HUDEP-2 (cell line): ENCODE measurements around the gene FRAS1.
"Not testable (repeated sequence)": the region's sequence is repeated elsewhere in the genome, so short reads cannot be mapped to it uniquely, and the experiment has no call there.

Experiments used
- DNase-seq, 76 experiments: peaks; one replicate each; lab custom pipeline; 2025; ENCODE audit not compliant: unreplicated experiment in 76 of 76; lab: John Stamatoyannopoulos, UW

Gene FRAS1

GRCh38 chr4:78477276-78477675 is 420.2 kb downstream of the FRAS1 start:
- no peak for DNase-seq

DNA sequence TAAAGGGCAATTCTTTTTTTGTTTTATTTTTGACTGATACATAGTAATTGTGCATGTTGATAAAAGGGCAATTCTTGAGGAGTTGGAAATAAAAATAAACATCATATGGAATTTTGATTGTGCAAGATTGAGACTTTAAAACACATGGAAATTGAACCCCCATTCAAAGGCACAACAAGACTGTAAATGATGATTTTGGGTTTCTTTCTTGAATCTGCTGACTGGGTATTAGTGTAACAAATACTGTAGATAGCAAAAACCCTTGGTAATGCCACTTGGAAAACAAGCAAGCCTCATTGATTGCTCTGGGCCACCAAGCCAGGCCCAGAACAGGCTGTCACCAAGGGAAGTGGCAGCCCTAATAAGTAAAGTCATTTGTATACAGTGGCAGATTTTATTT is 421.4 kb downstream of the FRAS1 start:
- no peak for DNase-seq

DNA sequence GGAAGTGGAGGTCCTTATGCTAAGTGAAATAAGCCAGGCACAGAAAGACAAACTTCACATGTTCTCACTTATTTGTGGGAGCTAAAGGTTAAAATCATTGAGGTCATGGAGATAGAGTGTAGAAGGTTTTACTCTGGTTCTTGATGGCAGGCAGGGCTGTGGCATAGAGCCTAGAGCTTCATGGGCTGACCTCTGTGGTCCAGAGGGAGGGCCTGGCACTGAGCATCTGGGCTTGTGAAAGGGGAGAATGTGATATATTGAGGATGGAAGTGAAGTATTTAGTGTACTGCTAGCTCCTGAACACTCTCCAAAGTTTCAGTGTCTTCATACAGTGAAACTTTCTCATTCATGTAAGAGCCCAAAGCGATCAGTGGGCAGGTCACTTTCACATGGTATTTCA is 423.2 kb downstream of the FRAS1 start:
- no peak for DNase-seq

DNA sequence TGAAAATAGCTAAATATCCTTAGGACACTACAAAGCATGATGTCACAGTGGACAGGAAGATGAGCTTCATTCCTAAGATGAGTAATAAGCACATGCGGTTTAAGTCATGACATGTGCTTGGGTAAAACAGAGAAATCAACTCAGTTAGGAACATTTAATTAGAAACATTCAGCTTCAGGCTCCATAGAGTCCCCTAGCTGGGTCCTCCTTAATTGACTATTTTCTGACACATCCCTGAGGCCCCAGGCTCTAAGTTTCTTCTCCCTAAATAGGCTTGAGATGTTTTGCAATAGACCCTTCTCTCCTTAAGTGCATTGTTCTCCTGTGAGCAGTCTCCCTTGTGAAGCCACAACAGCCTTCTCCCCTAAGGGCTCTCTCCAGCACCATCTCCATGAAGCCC is 424.1 kb downstream of the FRAS1 start:
- no peak for DNase-seq

- no peak for DNase-seq
Measured at GRCh38 chr4:78482281-78482680, 425.2 kb downstream of the FRAS1 start.

DNA sequence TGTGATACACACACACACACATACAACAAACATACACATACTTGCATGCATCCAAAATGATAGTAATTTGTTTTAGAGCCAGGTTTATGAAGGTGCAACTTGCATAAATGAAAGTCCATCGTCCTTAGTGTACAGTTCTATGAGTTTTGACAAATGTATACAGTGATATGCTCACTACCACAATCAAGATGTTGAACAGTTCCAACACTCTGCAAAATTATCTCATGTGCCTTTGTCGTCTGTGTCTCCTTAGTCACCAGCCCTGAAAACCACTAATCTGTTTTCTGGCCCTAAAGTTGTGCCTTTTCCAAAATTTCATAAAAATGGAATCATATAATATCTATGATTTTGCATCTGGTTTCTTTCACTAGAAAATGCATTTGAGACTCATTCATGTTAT is 426.7 kb downstream of the FRAS1 start:
- no peak for DNase-seq

DNA sequence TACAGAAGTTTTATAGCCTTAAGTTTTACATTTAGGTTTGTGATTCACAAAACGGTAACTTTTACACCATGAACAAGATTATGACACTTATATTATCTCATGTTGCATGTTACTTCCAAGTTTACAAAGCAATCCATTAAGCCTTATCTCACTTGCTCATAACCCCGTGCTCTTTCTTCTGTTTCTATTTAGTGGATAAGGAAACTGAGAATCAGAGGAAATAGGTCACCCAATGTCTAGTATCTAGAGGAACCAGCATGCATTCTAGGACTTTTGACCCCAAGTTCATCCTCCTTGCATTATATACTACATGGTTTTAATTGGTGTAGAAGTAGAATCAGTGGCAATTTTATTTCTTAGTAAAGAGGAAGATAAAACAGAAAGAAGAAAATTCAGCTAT is 427.5 kb downstream of the FRAS1 start:
- DNase-seq = peak in 4 of 76 experiments; percentile 2 to 15 (median 6)

DNA sequence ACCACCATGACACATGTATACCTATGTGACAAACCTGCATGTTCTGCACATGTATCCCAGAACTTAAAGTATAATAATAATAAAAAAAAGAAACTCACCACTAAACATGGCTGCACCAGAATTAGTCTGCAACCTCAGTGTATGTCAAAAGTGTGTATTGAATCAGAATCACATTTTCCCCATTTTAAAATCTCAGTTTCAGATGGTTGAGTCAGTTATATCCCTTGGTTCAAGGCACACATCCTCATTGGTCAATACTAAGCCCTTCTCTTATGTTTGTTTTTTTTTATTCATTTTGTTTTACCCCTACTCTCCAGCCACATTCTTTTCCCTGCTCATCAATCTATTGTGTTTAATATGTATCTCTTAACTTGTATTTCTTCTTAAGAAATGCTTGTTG is 436.6 kb downstream of the FRAS1 start:
- no peak for DNase-seq

- no peak for DNase-seq
Measured at GRCh38 chr4:78496021-78496643, 439.0 kb downstream of the FRAS1 start.

- DNase-seq = not testable (repeated sequence)
Measured at GRCh38 chr4:78506260-78506659, 449.1 kb downstream of the FRAS1 start.

DNA sequence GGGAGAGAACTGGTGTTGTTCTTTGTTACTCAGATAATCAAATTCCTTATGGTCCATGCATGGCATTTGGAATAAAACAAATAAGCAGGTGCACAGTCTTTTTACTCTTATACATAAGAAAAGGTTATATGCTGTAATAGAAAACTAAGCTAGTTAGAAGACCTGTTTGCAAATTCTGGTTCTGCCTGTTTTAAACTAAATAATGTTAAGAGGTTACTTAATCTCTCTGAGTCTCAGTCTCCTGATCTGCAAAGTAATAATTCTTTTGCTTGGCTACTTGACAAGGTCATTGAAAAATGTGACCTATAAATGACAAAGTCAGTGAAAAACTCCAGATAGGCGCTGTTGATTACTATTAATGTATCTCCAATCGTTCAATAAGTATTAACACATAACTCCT is 451.9 kb downstream of the FRAS1 start:
- DNase-seq = no peak

GRCh38 chr4:78510108-78510507 is 453.0 kb downstream of the FRAS1 start:
- DNase-seq = no peak

- DNase-seq = no peak
Measured at GRCh38 chr4:78510681-78511080, 453.6 kb downstream of the FRAS1 start.

DNA sequence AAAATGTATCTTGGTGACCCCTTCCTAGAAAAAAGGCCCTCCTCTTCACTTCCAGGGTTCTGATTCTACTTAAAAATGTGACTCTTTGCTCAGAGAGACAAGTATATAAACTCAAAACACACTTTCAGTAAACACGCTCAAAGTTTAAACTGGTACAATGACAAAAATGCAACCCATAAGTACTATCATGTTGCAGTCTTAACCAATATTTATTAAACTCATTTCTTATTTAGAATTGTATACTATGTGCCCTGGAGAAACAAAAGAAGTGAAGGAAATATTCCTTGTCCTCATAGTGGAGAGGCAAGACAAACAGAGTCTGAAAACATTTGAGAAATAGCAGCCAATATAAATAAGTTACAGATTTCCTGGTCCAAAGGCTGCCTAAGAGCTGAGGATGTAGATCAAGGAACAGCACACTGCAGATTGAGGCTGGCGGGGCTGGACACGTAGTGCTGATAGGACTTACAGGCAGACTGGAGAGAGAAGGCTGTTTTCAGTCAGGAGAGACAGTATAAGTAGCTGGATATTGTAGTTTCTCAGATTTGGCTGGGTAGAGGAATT is 455.3 kb downstream of the FRAS1 start:
- DNase-seq = no peak

DNA sequence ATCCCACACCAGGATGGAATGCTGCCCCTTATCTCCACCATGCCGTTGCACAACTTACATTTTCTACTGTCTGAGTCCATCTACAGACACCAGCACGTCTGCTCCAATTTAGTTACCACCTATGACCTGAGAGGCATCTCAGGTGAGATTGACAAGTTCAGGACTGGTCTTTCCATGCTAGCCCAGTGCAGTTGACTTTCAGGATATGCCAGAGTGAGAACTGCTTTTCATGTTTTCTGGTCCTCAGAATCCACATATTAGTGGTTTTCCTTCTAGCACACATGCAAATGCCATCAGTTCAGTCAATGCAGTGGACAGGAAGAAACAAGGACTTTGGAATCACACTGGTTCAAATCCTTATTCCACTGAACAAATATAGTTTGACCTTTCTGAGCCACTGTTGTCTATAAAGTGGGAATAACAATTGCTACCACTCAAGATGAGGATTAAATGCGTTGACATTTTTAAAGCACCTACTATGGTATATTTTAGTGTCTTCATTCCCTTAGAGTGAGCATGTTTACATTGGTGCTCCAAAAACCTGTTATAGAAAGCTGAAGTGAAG is 456.4 kb downstream of the FRAS1 start:
- DNase-seq = no peak

DNA sequence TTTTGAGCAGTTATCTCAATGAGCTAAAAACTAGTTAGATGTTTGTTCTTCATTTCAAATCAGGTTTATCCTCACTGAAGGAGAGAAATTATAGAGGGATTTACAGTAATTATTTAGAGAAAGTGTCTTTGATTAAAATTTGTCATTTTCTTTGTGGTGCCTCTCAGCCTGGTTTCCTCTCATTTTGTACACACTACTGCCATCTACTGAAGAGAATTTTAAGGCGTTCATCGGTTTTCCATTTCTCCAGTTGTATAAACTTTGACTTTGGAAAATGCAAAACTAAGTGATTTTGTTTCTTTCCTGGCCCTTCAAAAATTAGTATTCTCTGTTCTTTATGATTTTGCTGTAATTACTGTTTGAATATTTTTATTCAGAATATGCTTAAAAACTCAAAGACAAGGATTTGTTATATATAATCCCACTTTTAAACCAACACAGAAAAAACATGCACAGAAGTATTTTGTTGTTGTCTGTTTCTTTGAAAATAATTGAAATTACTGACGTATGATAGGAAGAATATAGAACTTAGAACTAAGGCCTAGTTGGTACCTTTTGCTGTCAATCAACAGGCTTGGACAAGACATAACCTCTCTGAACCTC is 460.0 kb downstream of the FRAS1 start:
- peak in 4 of 76 experiments; percentile 1 to 30 (median 4) for DNase-seq

- no peak for DNase-seq
Measured at GRCh38 chr4:78518561-78518960, 461.4 kb downstream of the FRAS1 start.

- DNase-seq = no peak
Measured at GRCh38 chr4:78519962-78520361, 462.8 kb downstream of the FRAS1 start.

GRCh38 chr4:78520808-78521226 is 463.7 kb downstream of the FRAS1 start:
- DNase-seq = no peak

DNA sequence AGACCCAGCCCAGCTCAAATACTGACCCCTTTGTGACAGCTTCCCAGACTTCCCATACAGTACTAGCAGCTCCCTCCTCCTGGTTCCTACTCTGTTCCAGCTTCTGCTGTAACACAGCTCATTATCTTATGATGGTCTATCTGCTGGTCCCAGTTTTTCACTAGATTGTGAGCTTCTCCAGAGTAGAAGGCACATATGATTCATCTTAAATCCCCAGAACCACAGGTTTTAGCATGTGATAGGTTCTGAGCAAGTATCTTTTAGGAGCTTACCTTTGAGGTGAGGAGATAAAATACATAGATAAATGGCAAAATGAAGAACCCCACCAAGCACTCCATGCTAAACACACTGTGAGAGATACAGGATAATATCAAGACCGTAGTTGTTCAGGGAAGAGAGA is 466.9 kb downstream of the FRAS1 start:
- DNase-seq = no peak

GRCh38 chr4:78525559-78525958 is 468.4 kb downstream of the FRAS1 start:
- no peak for DNase-seq

DNA sequence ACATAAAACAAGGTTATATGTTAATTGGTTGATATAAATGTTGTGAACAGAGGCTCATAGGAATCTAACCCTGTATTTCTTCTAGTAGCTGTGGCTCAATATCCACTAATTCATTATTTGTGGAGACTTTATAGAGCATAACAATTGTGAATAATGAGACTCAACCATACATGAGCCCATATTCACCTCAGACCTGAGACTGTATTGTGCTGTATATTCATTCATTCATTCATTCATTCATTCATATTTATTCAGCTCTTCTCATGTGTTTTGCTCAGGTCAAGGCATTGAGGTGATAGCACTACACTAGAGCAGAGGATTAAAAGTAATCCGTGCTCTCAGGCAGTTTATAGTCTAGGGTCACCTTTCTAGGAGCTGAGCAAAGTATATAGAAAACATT is 470.0 kb downstream of the FRAS1 start:
- DNase-seq = no peak
